HG03095 (cell line): ENCODE measurements around the gene NEK7.

Experiments used
- ATAC-seq: cut with Tn5 transposase; IDR thresholded peaks from one replicate; pipeline ENCODE4 v1.9.1; 2021; ENCODE audit warnings: moderate library complexity; ENCODE audit not compliant: unreplicated experiment

Gene NEK7

GRCh38 chr1:198141668-198142351 is 15.0 kb upstream of the NEK7 start:
- ATAC-seq, result no peak

GRCh38 chr1:198143797-198144196 is 13.0 kb upstream of the NEK7 start:
- no peak for ATAC-seq

- ATAC-seq, result no peak
Observed at GRCh38 chr1:198147216-198147615, 9.6 kb upstream of the NEK7 start.

GRCh38 chr1:198150369-198150768 is 6.4 kb upstream of the NEK7 start:
- ATAC-seq, result no peak

GRCh38 chr1:198151688-198152087 is 5.1 kb upstream of the NEK7 start:
- no peak for ATAC-seq

GRCh38 chr1:198153103-198153502 is 3.7 kb upstream of the NEK7 start:
- no peak for ATAC-seq

- no peak for ATAC-seq
Observed at GRCh38 chr1:198153804-198154203, 3.0 kb upstream of the NEK7 start.

- no peak for ATAC-seq
Observed at GRCh38 chr1:198155253-198155652, 1.5 kb upstream of the NEK7 start.

- ATAC-seq, result peak; percentile 23
Observed at GRCh38 chr1:198156111-198156744, 570 bp upstream of the NEK7 start.

GRCh38 chr1:198157241-198157846 is 546 bp downstream of the NEK7 start:
- ATAC-seq, result peak; percentile 44

GRCh38 chr1:198157847-198158725 is 1.3 kb downstream of the NEK7 start:
- no peak for ATAC-seq

- ATAC-seq, result peak; percentile 58
Observed at GRCh38 chr1:198158735-198159589, 2.2 kb downstream of the NEK7 start.

- no peak for ATAC-seq
Observed at GRCh38 chr1:198160222-198160621, 3.4 kb downstream of the NEK7 start.

GRCh38 chr1:198160946-198161614 is 4.3 kb downstream of the NEK7 start:
- ATAC-seq, result no peak

GRCh38 chr1:198161718-198162090 is 4.9 kb downstream of the NEK7 start:
- no peak for ATAC-seq

- peak; percentile 15 for ATAC-seq
Observed at GRCh38 chr1:198162091-198162767, 5.4 kb downstream of the NEK7 start.

GRCh38 chr1:198165927-198166647 is 9.3 kb downstream of the NEK7 start:
- peak; percentile 33 for ATAC-seq

GRCh38 chr1:198166900-198167299 is 10.1 kb downstream of the NEK7 start:
- no peak for ATAC-seq
